ENCODE measurements around the gene RMDN2.

RMDN2 gene

DNA sequence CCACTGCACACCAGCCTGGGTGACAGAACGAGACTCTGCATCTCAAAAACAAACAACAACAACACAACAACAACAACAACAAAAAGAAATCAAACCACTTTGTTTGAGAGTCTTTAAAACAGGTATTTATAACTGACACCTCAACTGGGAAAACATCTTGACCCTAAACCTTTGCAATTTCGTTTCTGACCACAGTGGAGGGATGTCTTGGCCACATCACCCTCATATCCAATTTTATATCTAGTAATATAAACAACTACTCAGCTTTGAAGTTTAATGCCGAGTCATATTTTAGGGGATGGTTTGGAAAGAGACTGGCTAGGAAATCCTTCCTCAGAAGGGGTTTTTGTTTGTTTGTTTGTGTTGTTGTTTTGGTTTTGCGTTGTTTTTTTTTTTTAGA is 37.8 kb upstream of the RMDN2 start:
- no peak overlapping the region for H3K4me2 ChIP-seq (ENCODE audit: low read length)
- no peaks in the 10 kb centered on the region for H4K20me1 ChIP-seq (ENCODE audit: insufficient read depth, low read length)
- H3K79me2 ChIP-seq (ENCODE audit: low read length): no peaks in the 10 kb centered on the region
- no peak for TF ChIP-seq EZH2phosphoT487 (IDR thresholded peaks at IDR 0.05; ENCODE audit: low read depth)
- TF ChIP-seq, protein P1, sequence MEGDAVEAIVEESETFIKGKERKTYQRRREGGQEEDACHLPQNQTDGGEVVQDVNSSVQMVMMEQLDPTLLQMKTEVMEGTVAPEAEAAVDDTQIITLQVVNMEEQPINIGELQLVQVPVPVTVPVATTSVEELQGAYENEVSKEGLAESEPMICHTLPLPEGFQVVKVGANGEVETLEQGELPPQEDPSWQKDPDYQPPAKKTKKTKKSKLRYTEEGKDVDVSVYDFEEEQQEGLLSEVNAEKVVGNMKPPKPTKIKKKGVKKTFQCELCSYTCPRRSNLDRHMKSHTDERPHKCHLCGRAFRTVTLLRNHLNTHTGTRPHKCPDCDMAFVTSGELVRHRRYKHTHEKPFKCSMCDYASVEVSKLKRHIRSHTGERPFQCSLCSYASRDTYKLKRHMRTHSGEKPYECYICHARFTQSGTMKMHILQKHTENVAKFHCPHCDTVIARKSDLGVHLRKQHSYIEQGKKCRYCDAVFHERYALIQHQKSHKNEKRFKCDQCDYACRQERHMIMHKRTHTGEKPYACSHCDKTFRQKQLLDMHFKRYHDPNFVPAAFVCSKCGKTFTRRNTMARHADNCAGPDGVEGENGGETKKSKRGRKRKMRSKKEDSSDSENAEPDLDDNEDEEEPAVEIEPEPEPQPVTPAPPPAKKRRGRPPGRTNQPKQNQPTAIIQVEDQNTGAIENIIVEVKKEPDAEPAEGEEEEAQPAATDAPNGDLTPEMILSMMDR (IDR thresholded peaks at IDR 0.05; ENCODE audit: low read depth, low read length): no peak
- peaks cover 11% of the 10 kb centered on the region for H3K27me3 ChIP-seq (ENCODE audit: low read depth, low read length)
- H3K9me3 ChIP-seq (ENCODE audit: insufficient read depth, low read length): no peaks in the 10 kb centered on the region
- H3K27ac ChIP-seq (ENCODE audit: low read length): no peak overlapping the region
- no peak overlapping the region for H3K9ac ChIP-seq (ENCODE audit: low read length)
- H2AFZ ChIP-seq (ENCODE audit: low read depth, low read length): no peak overlapping the region
- H3K36me3 ChIP-seq (replicated peaks; ENCODE audit: low read depth, low read length): no peaks in the 10 kb centered on the region
- H3K4me3 ChIP-seq (ENCODE audit: low read length): no peak overlapping the region
- H3K4me1 ChIP-seq (ENCODE audit: low read length): peaks cover 17% of the 10 kb centered on the region

DNA sequence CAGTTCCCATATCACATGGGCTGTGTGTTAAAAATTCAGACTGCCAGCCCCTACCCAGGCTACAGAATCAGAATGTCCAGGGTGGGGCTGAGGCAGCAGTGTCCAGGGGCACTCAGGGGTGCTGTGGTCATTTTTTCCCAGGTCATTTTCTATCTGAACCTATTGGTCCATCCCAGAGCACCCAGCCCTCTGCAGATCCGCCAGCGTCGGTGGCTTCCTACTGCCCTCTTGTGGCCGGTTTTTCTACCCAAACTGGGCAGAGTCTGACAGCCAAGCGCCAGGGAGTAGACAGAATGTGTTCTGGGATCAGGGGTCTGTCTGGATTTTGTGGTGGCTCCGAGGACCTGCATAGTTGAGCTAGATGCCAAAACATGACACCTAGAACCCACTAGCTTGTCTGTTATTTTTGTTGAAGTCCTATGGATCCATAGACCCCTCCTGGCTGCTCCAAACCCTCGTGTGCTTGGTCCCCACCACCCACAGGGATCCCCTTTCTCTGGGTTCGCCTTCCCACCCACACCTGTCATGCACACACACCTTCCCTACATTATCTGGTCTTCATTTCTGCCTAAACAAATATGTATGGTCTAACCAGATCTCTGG is 34.1 kb upstream of the RMDN2 start:
- H3K36me3 ChIP-seq (replicated peaks; ENCODE audit: low read depth, low read length): no peaks in the 10 kb centered on the region
- H2AFZ ChIP-seq (ENCODE audit: low read depth, low read length): 0 out of 2 replicates have a peak overlapping the region, but pooled peaks have one; percentile 49
- no peak overlapping the region for H3K27ac ChIP-seq (ENCODE audit: low read length)
- peaks cover 7% of the 10 kb centered on the region; the same call in 1 of the 2 replicates for H3K27me3 ChIP-seq (ENCODE audit: low read depth, low read length)
- no peak for TF ChIP-seq EZH2phosphoT487 (IDR thresholded peaks at IDR 0.05; ENCODE audit: low read depth)
- TF ChIP-seq, protein P1 (IDR thresholded peaks at IDR 0.05; ENCODE audit: low read depth, low read length): peak; percentile 82
- peaks cover 38% of the 10 kb centered on the region for H3K4me1 ChIP-seq (ENCODE audit: low read length)
- no peak overlapping the region for H3K9ac ChIP-seq (ENCODE audit: low read length)
- H3K4me3 ChIP-seq (ENCODE audit: low read length): no peak overlapping the region
- H3K9me3 ChIP-seq (ENCODE audit: insufficient read depth, low read length): no peaks in the 10 kb centered on the region
- H4K20me1 ChIP-seq (ENCODE audit: insufficient read depth, low read length): no peaks in the 10 kb centered on the region
- peak overlapping the region; percentile 40 for H3K4me2 ChIP-seq (ENCODE audit: low read length)
- no peaks in the 10 kb centered on the region for H3K79me2 ChIP-seq (ENCODE audit: low read length)

DNA sequence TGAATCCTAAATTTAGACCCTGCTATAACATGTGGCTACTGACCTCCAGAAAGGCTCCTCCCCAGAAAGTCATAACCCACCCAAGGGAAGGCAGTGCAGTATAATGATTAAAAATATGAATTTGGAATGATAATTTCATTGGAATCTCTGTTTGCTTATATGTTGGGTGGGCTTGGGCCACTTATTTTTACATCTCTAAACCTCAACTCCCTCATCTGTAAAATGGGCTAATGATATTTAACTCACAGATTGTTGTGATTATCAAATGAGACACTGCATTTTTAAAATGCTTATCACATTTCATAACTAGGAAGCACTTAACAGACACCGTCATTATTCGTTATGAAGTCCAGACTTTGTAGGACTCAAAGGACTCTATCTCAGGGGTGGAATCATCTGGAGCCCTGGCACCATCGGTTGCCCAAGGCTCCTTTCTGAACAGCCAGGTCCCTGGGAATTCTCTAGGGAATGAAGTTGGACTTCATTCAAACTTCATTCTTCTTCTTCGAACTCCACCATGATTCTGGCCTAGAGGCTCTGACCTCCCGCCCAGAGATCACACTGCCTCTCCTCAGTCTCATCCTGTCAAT is 33.1 kb upstream of the RMDN2 start:
- Histone ChIP-seq H3K36me3 (replicated peaks; ENCODE audit: low read depth, low read length) (no peaks in the 10 kb centered on the region), H3K4me2 (ENCODE audit: low read length) (peak overlapping the region; percentile 64), H3K27me3 (ENCODE audit: low read depth, low read length) (0 out of 2 replicates have a peak, but pooled peaks cover 3% of the 10 kb centered on the region), H3K27ac (ENCODE audit: low read length) (peak overlapping the region; percentile 70), H4K20me1 (ENCODE audit: insufficient read depth, low read length) (no peaks in the 10 kb centered on the region), H2AFZ (ENCODE audit: low read depth, low read length) (peak overlapping the region; percentile 91; the same call in 1 of the 2 replicates), H3K4me3 (ENCODE audit: low read length) (peak overlapping the region; percentile 54), H3K79me2 (ENCODE audit: low read length) (no peaks in the 10 kb centered on the region), H3K9ac (ENCODE audit: low read length) (peak overlapping the region; percentile 61; the same call in 1 of the 2 replicates), H3K9me3 (ENCODE audit: insufficient read depth, low read length) (no peaks in the 10 kb centered on the region), H3K4me1 (ENCODE audit: low read length) (peaks cover 38% of the 10 kb centered on the region)
- TF ChIP-seq, protein P1 (IDR thresholded peaks at IDR 0.05; ENCODE audit: low read depth, low read length): no peak
- TF ChIP-seq EZH2phosphoT487 (IDR thresholded peaks at IDR 0.05; ENCODE audit: low read depth): no peak

DNA sequence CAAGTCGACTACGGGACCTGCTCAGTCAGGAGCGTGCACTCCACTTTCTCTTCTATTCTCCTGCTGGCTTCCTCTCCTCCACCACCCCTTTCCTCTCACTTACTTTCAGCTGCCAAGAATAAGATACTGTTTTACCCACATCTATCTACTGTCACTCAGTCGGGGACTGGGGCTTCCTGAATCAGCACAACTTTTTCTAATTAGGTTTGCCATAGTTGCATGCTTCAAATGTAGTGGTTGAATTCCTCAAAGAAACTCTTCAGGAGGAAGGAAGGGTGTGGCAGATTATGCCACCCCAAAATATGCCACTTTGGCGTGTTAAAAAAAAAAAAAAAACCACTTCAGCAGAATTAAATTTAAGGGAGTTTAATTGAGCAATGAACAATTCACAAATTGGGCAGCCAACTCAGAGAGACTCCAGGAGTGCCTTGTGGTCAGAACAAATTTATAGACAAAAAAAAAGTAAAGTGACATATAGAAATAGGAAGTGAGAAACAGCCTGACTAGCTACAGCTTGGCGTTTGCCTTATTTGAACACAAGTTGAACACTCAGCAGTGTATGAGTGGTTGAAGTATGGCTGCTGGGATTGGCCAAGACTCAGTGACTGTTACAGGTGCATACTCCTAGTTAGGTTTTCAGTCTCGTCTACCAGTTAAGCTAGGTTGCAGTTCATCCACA is 32.5 kb upstream of the RMDN2 start:
- peak overlapping the region; percentile 64 for H3K4me2 ChIP-seq (ENCODE audit: low read length)
- no peaks in the 10 kb centered on the region for H3K36me3 ChIP-seq (replicated peaks; ENCODE audit: low read depth, low read length)
- H3K9me3 ChIP-seq (ENCODE audit: insufficient read depth, low read length): no peaks in the 10 kb centered on the region
- H3K79me2 ChIP-seq (ENCODE audit: low read length): no peaks in the 10 kb centered on the region
- H3K27ac ChIP-seq (ENCODE audit: low read length): peak overlapping the region; percentile 70
- H4K20me1 ChIP-seq (ENCODE audit: insufficient read depth, low read length): no peaks in the 10 kb centered on the region
- peaks cover 38% of the 10 kb centered on the region for H3K4me1 ChIP-seq (ENCODE audit: low read length)
- H3K27me3 ChIP-seq (ENCODE audit: low read depth, low read length): 0 out of 2 replicates have a peak, but pooled peaks cover 3% of the 10 kb centered on the region
- TF ChIP-seq EZH2phosphoT487 (IDR thresholded peaks at IDR 0.05; ENCODE audit: low read depth): no peak
- TF ChIP-seq, protein P1 (IDR thresholded peaks at IDR 0.05; ENCODE audit: low read depth, low read length): no peak
- H3K9ac ChIP-seq (ENCODE audit: low read length): peak overlapping the region; percentile 61
- peak overlapping the region; percentile 54 for H3K4me3 ChIP-seq (ENCODE audit: low read length)
- H2AFZ ChIP-seq (ENCODE audit: low read depth, low read length): peak overlapping the region; percentile 91

Measured in OCI-LY3 (cell line).